GM18909 (cell line): ENCODE data around the gene STRN.
"Not testable (repeated sequence)": the region's sequence is repeated elsewhere in the genome, so short reads cannot be mapped to it uniquely, and the experiment has no call there.

ENCODE experiments used
- ATAC-seq: cut with Tn5 transposase; IDR thresholded peaks from one replicate; pipeline ENCODE4 v1.9.1; 2021; ENCODE audit warnings: mild to moderate bottlenecking; ENCODE audit not compliant: unreplicated experiment, poor library complexity

Gene STRN

GRCh38 chr2:36966370-36967235 is at the start of gene STRN:
STRN (minus strand) TSS chr2:36966536; CDS start chr2:36966463, 73 bp downstream.
- ATAC-seq: peak; percentile 99

- peak; percentile 32 for ATAC-seq
These were observed 46.9 kb upstream of the STRN start for GRCh38 chr2:37013315-37013641.

GRCh38 chr2:37011130-37011529 is 44.8 kb upstream of the STRN start:
- ATAC-seq: no peak

- peak; percentile 99 for ATAC-seq
These were observed 39.0 kb upstream of the STRN start for GRCh38 chr2:37005118-37005868.

GRCh38 chr2:37000988-37001556 is 34.7 kb upstream of the STRN start:
- ATAC-seq: no peak

GRCh38 chr2:37000318-37000717 is 34.0 kb upstream of the STRN start:
- no peak for ATAC-seq

- not testable (repeated sequence) for ATAC-seq
These were observed 33.1 kb upstream of the STRN start for GRCh38 chr2:36999416-36999815.

GRCh38 chr2:36993841-36994620 is 27.7 kb upstream of the STRN start:
- no peak for ATAC-seq

GRCh38 chr2:36988008-36988407 is 21.7 kb upstream of the STRN start:
- no peak for ATAC-seq

GRCh38 chr2:36982467-36982866 is 16.1 kb upstream of the STRN start:
- ATAC-seq: no peak

- ATAC-seq: no peak
These were observed 15.6 kb upstream of the STRN start for GRCh38 chr2:36981911-36982310.

- ATAC-seq: not testable (repeated sequence)
These were observed 12.7 kb upstream of the STRN start for GRCh38 chr2:36979007-36979406.

GRCh38 chr2:36976065-36976464 is 9.7 kb upstream of the STRN start:
- ATAC-seq: no peak

- ATAC-seq: no peak
These were observed 9.0 kb upstream of the STRN start for GRCh38 chr2:36975306-36975705.

GRCh38 chr2:36973320-36973719 is 7.0 kb upstream of the STRN start:
- ATAC-seq: no peak

GRCh38 chr2:36971990-36972389 is 5.7 kb upstream of the STRN start:
- ATAC-seq: no peak

- no peak for ATAC-seq
These were observed 1.0 kb upstream of the STRN start for GRCh38 chr2:36967236-36967876.

GRCh38 chr2:36965751-36966369 is 476 bp downstream of the STRN start:
- ATAC-seq: peak; percentile 32

- ATAC-seq: no peak
These were observed 1.1 kb downstream of the STRN start for GRCh38 chr2:36965206-36965605.
